DMS53 (cell line): ENCODE data around the gene ATF4.

Source experiments
- DNase-seq: peaks from one replicate; lab custom pipeline; 2025; lab: John Stamatoyannopoulos, UW

ATF4 gene

GRCh38 chr22:39520226-39521105, at the start of gene ATF4:
Gene ATF4, plus strand, starts transcription at chr22:39520562. Its CDS starts 884 bp downstream, at chr22:39521446.
- peak; percentile 97 for DNase-seq

GRCh38 chr22:39471381-39472141, 48.8 kb upstream of the ATF4 start:
- DNase-seq = peak; percentile 59

GRCh38 chr22:39472570-39473556, 47.5 kb upstream of the ATF4 start:
- DNase-seq = peak; percentile 88

- no peak for DNase-seq
Measured at GRCh38 chr22:39473851-39474250, 46.5 kb upstream of the ATF4 start.

GRCh38 chr22:39474351-39475111, 45.8 kb upstream of the ATF4 start:
- DNase-seq = no peak

- DNase-seq = no peak
Measured at GRCh38 chr22:39475337-39475736, 45.0 kb upstream of the ATF4 start.

- DNase-seq = no peak
Measured at GRCh38 chr22:39475902-39476301, 44.5 kb upstream of the ATF4 start.

- DNase-seq = no peak
Measured at GRCh38 chr22:39476664-39477063, 43.7 kb upstream of the ATF4 start.

GRCh38 chr22:39477542-39477941, 42.8 kb upstream of the ATF4 start:
- no peak for DNase-seq

GRCh38 chr22:39478441-39478850, 41.9 kb upstream of the ATF4 start:
- DNase-seq = peak; percentile 25

GRCh38 chr22:39479254-39479653, 41.1 kb upstream of the ATF4 start:
- DNase-seq = no peak

GRCh38 chr22:39480557-39480956, 39.8 kb upstream of the ATF4 start:
- no peak for DNase-seq

- no peak for DNase-seq
Measured at GRCh38 chr22:39481054-39481453, 39.3 kb upstream of the ATF4 start.

GRCh38 chr22:39481595-39481994, 38.8 kb upstream of the ATF4 start:
- no peak for DNase-seq

GRCh38 chr22:39482768-39483167, 37.6 kb upstream of the ATF4 start:
- DNase-seq = no peak

- DNase-seq = no peak
Measured at GRCh38 chr22:39486951-39487825, 33.2 kb upstream of the ATF4 start.

GRCh38 chr22:39487826-39488520, 32.4 kb upstream of the ATF4 start:
- no peak for DNase-seq

- DNase-seq = no peak
Measured at GRCh38 chr22:39488563-39489083, 31.7 kb upstream of the ATF4 start.
